Heart left ventricle (tissue), 16 donors: ENCODE data around the gene CHRDL2. TPM values are rescaled to one million over a fixed set of nuclear protein-coding genes. Genes with fewer than 3 reads are reported as not detected.
A peak's percentile ranks its signal among the peaks of the same experiment; 100 is the strongest.

Experiments
- ATAC-seq, 4 donors: fragments of 200-7000 bp; cut with Tn5 transposase; one replicate each; pipeline ENCODE4 v1.9.1; 2020 to 2022; ENCODE audit warnings: moderate library complexity in 4 of 4, mild to moderate bottlenecking in 3 of 4, moderate number of reproducible peaks in 1 of 4
- DNase-seq, 5 donors: peaks; one replicate each; pipeline ENCODE4 v3.0.0-alpha.2; 2020
- H3K27ac ChIP-seq, 12 donors: fragments of 200-600 bp; sonication (generic) in 4 of 12; one replicate each; pipeline versions ENCODE4 v1.5.0 to v1.8.0; 2016 to 2022; ENCODE audit warnings: mild to moderate bottlenecking in 2 of 12
- H3K27me3 ChIP-seq, 9 donors: fragments of 200-600 bp; sonication (generic) in 2 of 9; one replicate each; pipeline versions ENCODE4 v1.5.1 to v1.8.0; 2016 to 2022; ENCODE audit warnings: mild to moderate bottlenecking in 3 of 9
- H3K36me3 ChIP-seq, 9 donors: fragments of 200-600 bp; sonication (generic) in 2 of 9; one replicate each; pipeline versions ENCODE4 v1.5.0 to v1.8.0; 2018 to 2022; ENCODE audit warnings: mild to moderate bottlenecking in 2 of 9
- H3K4me1 ChIP-seq, 12 donors: fragments of 200-600 bp; sonication (generic) in 4 of 12; one replicate each; pipeline versions ENCODE4 v1.5.0 to v1.8.0; 2016 to 2022; ENCODE audit warnings: mild to moderate bottlenecking in 3 of 12
- H3K4me3 ChIP-seq, 12 donors: fragments of 200-600 bp; sonication (generic) in 4 of 12; one replicate each; pipeline versions ENCODE4 v1.5.0 to v1.8.0; 2017 to 2022; ENCODE audit warnings: mild to moderate bottlenecking in 9 of 12, moderate library complexity in 4 of 12
- H3K9me3 ChIP-seq, 12 donors: fragments of 200-600 bp; sonication (generic) in 4 of 12; one replicate each; pipeline versions ENCODE4 v1.5.0 to v1.8.0; 2016 to 2022; ENCODE audit warnings: mild to moderate bottlenecking in 1 of 12
- CTCF ChIP-seq, 12 donors: fragments of 200-600 bp; sonication (generic) in 4 of 12; IDR thresholded peaks; one replicate each; pipeline versions ENCODE4 v1.5.0 to v1.8.0; 2018 to 2022; ENCODE audit warnings: antibody characterized with exemption in 12 of 12, mild to moderate bottlenecking in 5 of 12
- POLR2A ChIP-seq, 2 donors: fragments of 450-650 bp; IDR thresholded peaks; one replicate each; pipeline ENCODE4 v1.6.1; 2017; ENCODE audit warnings: antibody characterized with exemption in 2 of 2, mild to moderate bottlenecking in 2 of 2, moderate library complexity in 2 of 2
- WGBS, 4 donors: extraction: QIAGEN DNeasy Blood & Tissue Kit in 2 of 4; methylation state at CpG; one replicate each; pipeline versions ENCODE4 v1.1.5 to v1.1.7; 2013 to 2018; 5-methylcytosine and 5-hydroxymethylcytosine counted together
- intact Hi-C, 10 donors: fragments of 100-400 bp; cut with DNase I; formaldehyde crosslinking; loops; one replicate each; pipeline versions ENCODE4 v1.11.1 to v1.14.2; 2022
- polyA plus RNA-seq, 2 donors: library from polyadenylated mRNA; stranded (reverse); fragments of 200-250 nt; gene quantifications; one replicate each; pipeline ENCODE4 v1.2.3, GENCODE V29; 2013
- total RNA-seq, 9 donors: library from RNA; depleted of rRNA in 2 of 9; stranded (reverse); fragments of >200 nt in 2 of 9; fragmentation: NEBNext Ultra II Directional in 3 of 9; extraction: Animal tissue kit (Norgen Biotek cat#: 25700) in 3 of 9; gene quantifications; one replicate each; pipeline versions ENCODE4 v1.1.0 to v1.2.4, GENCODE V29; 2016 to 2023
- donor health status: ischemic (EF 13 %, LVEDD 7.1; RV severe dilation, severe dysfunction).
- donor health status: healthy with polysubstance abuse.
- donor health status: DM: no; HTN: yes; CAD: no.
- donor health status: DM: no; HTN: no; CAD: no.
- donor health status: ischemic (EF 25% LVEDD 6.9; RV normal size, moderate dysfunction).
- donor health status: ischemic (EF 25% LVEDD 5.7; RV mildly dilated, moderate dysfunction).
- donor health status: healthy.
- donor health status: DM: yes; HTN: yes; CAD: no.
- donor health status: ischemic (EF 35%, LVEDD 5.7; RV mildly dilated, moderate dysfunction).
- donor health status: nonischemic (EF 11% LVEDD 7.7; RV severe dilation, severe dysfunction).
- donor health status: DM: yes; HTN: yes; CAD: no.
- donor health status: PGD.
- donor health status: ischemic (EF 29% LVEDD 5.4; RV normal size, mild dysfunction).
- donor health status: nonischemic (EF 23%, LVEDD 6.1; RV moderate dilation, normal function).

The CHRDL2 gene
- total and polyA plus RNA-seq, 11 donors: 1.5 to 13.4 (median 3.4) TPM

GRCh38 chr11:74681686-74682651 is 49.3 kb downstream of the CHRDL2 start:
- H3K9me3 ChIP-seq: peaks cover 0 to 3% (median 0%) of the 10 kb centered on the region in 12 donors
- peaks cover 0 to 8% (median 0%) of the 10 kb centered on the region in 9 donors for H3K27me3 ChIP-seq
- ATAC-seq (peak; percentile 67 to 86 (median 78)), DNase-seq (peak in 4 of 5 donors; percentile 54 to 79 (median 62))
- no peaks in the 10 kb centered on the region for H3K36me3 ChIP-seq
- H3K4me1 ChIP-seq: peaks cover 0 to 34% (median 7%) of the 10 kb centered on the region in 12 donors
- H3K4me3 ChIP-seq: no peak overlapping the region
- TF ChIP-seq POLR2A (IDR thresholded peaks at IDR 0.05) (no peak), CTCF (IDR thresholded peaks at IDR 0.05) (no peak)
- intact Hi-C loops: no loop called here
- 47 to 64% (median 55%) methylated on average over 10 to 12 of the region's 12 CpGs for WGBS, 4 donors
- H3K27ac ChIP-seq: peak overlapping the region in 10 of 12 donors; percentile 17 to 81 (median 52)

GRCh38 chr11:74680703-74681531 is 50.3 kb downstream of the CHRDL2 start:
- ATAC-seq (no peak), DNase-seq (peak in 1 of 5 donors; percentile 17)
- 81 to 90% (median 88%) methylated on average over 11 to 18 of the region's 18 CpGs for WGBS, 4 donors
- H3K4me3 ChIP-seq: no peak overlapping the region
- H3K36me3 ChIP-seq: no peaks in the 10 kb centered on the region
- H3K27ac ChIP-seq: peak overlapping the region in 2 of 12 donors; percentile 66 to 81
- intact Hi-C loops: no loop called here
- no peak for TF ChIP-seq CTCF (IDR thresholded peaks at IDR 0.05)
- TF ChIP-seq POLR2A (IDR thresholded peaks at IDR 0.05): no peak
- peaks cover 0 to 34% (median 10%) of the 10 kb centered on the region in 12 donors for H3K4me1 ChIP-seq
- peaks cover 0 to under 1% (median 0%) of the 10 kb centered on the region in 12 donors for H3K9me3 ChIP-seq
- peaks cover 0 to 8% (median 0%) of the 10 kb centered on the region in 9 donors for H3K27me3 ChIP-seq

GRCh38 chr11:74680035-74680671 is 51.1 kb downstream of the CHRDL2 start:
- intact Hi-C loops: no loop called here
- Histone ChIP-seq H3K9me3 (no peaks in the 10 kb centered on the region), H3K4me1 (peaks cover 0 to 34% (median 10%) of the 10 kb centered on the region in 12 donors), H3K36me3 (no peaks in the 10 kb centered on the region), H3K27ac (no peak overlapping the region), H3K4me3 (no peak overlapping the region), H3K27me3 (peaks cover 0 to 8% (median 0%) of the 10 kb centered on the region in 9 donors)
- DNase-seq: peak in 1 of 5 donors; percentile 14
- no peak for ATAC-seq
- TF ChIP-seq CTCF (IDR thresholded peaks at IDR 0.05) (no peak), POLR2A (IDR thresholded peaks at IDR 0.05) (no peak)
- WGBS, 4 donors: 91 to 96% (median 93%) methylated on average over 9 of the region's 9 CpGs
